Ishikawa (cell line): ENCODE data around the gene NDUFA11.

Experiments
- CEBPB ChIP-seq: IDR thresholded peaks from 2 replicates; pipeline ENCODE4 v1.6.1; 2012
- CREB1 ChIP-seq: IDR thresholded peaks from 2 replicates; pipeline ENCODE4 v1.6.1; 2012; ENCODE audit warnings: low read depth
- EGR1 ChIP-seq: IDR thresholded peaks from 2 replicates; pipeline ENCODE4 v1.6.1; 2012
- EP300 ChIP-seq: IDR thresholded peaks from 2 replicates; pipeline ENCODE4 v1.6.1; 2012; ENCODE audit warnings: borderline replicate concordance
- FOXM1 ChIP-seq: IDR thresholded peaks from 2 replicates; pipeline ENCODE4 v1.6.1; 2012; ENCODE audit warnings: low read depth, borderline replicate concordance
- MAX ChIP-seq: IDR thresholded peaks from 2 replicates; pipeline ENCODE4 v1.6.1; 2012
- NFIC ChIP-seq: IDR thresholded peaks from 2 replicates; pipeline ENCODE4 v1.6.1; 2012
- RAD21 ChIP-seq: IDR thresholded peaks from 2 replicates; pipeline ENCODE4 v1.6.1; 2012; ENCODE audit warnings: low read depth
- REST ChIP-seq: IDR thresholded peaks from 2 replicates; pipeline ENCODE4 v1.6.1; 2012; ENCODE audit warnings: low read depth, mild to moderate bottlenecking
- TAF1 ChIP-seq: IDR thresholded peaks from 2 replicates; pipeline ENCODE4 v1.6.1; 2012; ENCODE audit warnings: low read depth, mild to moderate bottlenecking
- TCF12 ChIP-seq: IDR thresholded peaks from 2 replicates; pipeline ENCODE4 v1.6.1; 2012; ENCODE audit warnings: low read depth
- TEAD4 ChIP-seq: IDR thresholded peaks from 2 replicates; pipeline ENCODE4 v1.6.1; 2012
- USF1 ChIP-seq: IDR thresholded peaks from 2 replicates; pipeline ENCODE4 v1.6.1; 2012
- YY1 ChIP-seq: IDR thresholded peaks from 2 replicates; pipeline ENCODE4 v1.6.1; 2012; ENCODE audit warnings: low read depth
- ZBTB7A ChIP-seq: IDR thresholded peaks from 2 replicates; pipeline ENCODE4 v1.6.1; 2012; ENCODE audit warnings: low read depth

The NDUFA11 gene

GRCh38 chr19:5864725-5865486 is 38.7 kb downstream of the NDUFA11 start:
- TF ChIP-seq TEAD4 (no peak), USF1 (no peak), ZBTB7A (no peak), EGR1 (no peak), REST (no peak), YY1 (no peak), EP300 (no peak), TCF12 (no peak), CREB1 (no peak), NFIC (no peak), RAD21 (no peak), CEBPB (no peak), TAF1 (no peak)

- TF ChIP-seq CEBPB = no peak
- TF ChIP-seq EP300 = no peak
- no peak for TF ChIP-seq CREB1
- TF ChIP-seq ZBTB7A = no peak
- no peak for TF ChIP-seq NFIC
- no peak for TF ChIP-seq REST
- no peak for TF ChIP-seq RAD21
- TF ChIP-seq TAF1 = no peak
- TF ChIP-seq YY1 = no peak
- TF ChIP-seq EGR1 = no peak
- no peak for TF ChIP-seq MAX
- no peak for TF ChIP-seq USF1
- TF ChIP-seq FOXM1 = no peak
- no peak for TF ChIP-seq TEAD4
- no peak for TF ChIP-seq TCF12
Measured at GRCh38 chr19:5864013-5864720, 39.4 kb downstream of the NDUFA11 start.

- TF ChIP-seq CREB1 = no peak
- TF ChIP-seq USF1 = no peak
- TF ChIP-seq TCF12 = no peak
- TF ChIP-seq MAX = no peak
- TF ChIP-seq ZBTB7A = no peak
- no peak for TF ChIP-seq FOXM1
- TF ChIP-seq TEAD4 = no peak
- no peak for TF ChIP-seq EGR1
- no peak for TF ChIP-seq TAF1
- no peak for TF ChIP-seq YY1
- no peak for TF ChIP-seq EP300
- TF ChIP-seq CEBPB = no peak
Measured at GRCh38 chr19:5863030-5863665, 40.4 kb downstream of the NDUFA11 start.

GRCh38 chr19:5857203-5858081 is 46.1 kb downstream of the NDUFA11 start:
- no peak for TF ChIP-seq TEAD4
- TF ChIP-seq ZBTB7A = no peak
- TF ChIP-seq EGR1 = no peak
- TF ChIP-seq REST = no peak
- no peak for TF ChIP-seq CREB1
- no peak for TF ChIP-seq USF1
